NCI-H2029 (cell line): ENCODE results near the gene CLEC3A.
"Not testable (repeated sequence)": the region's sequence is repeated elsewhere in the genome, so short reads cannot be mapped to it uniquely, and the experiment has no call there.

Source experiments
- DNase-seq: peaks from one replicate; lab custom pipeline; 2025; lab: John Stamatoyannopoulos, UW

CLEC3A gene

GRCh38 chr16:78022347-78023060 lies at the start of gene CLEC3A:
Gene CLEC3A, plus strand, starts transcription at chr16:78022548. Its CDS starts 79 bp downstream, at chr16:78022627.
- DNase-seq, result no peak

- peak; percentile 4 for DNase-seq
Measured at GRCh38 chr16:77974883-77975282, 47.5 kb upstream of the CLEC3A start.

- no peak for DNase-seq
Measured at GRCh38 chr16:77975942-77976341, 46.4 kb upstream of the CLEC3A start.

- no peak for DNase-seq
Measured at GRCh38 chr16:77977339-77977738, 45.0 kb upstream of the CLEC3A start.

- DNase-seq, result no peak
Measured at GRCh38 chr16:77985111-77985510, 37.2 kb upstream of the CLEC3A start.

GRCh38 chr16:77986011-77986740 lies 36.2 kb upstream of the CLEC3A start:
- no peak for DNase-seq

GRCh38 chr16:77987810-77988209 lies 34.5 kb upstream of the CLEC3A start:
- peak; percentile 11 for DNase-seq

- no peak for DNase-seq
Measured at GRCh38 chr16:77989846-77990245, 32.5 kb upstream of the CLEC3A start.

GRCh38 chr16:77991701-77992100 lies 30.6 kb upstream of the CLEC3A start:
- no peak for DNase-seq

GRCh38 chr16:77992381-77992780 lies 30.0 kb upstream of the CLEC3A start:
- not testable (repeated sequence) for DNase-seq

GRCh38 chr16:77993111-77993985 lies 29.0 kb upstream of the CLEC3A start:
- no peak for DNase-seq

GRCh38 chr16:77995843-77996455 lies 26.4 kb upstream of the CLEC3A start:
- DNase-seq, result no peak

- DNase-seq, result no peak
Measured at GRCh38 chr16:77998350-77999023, 23.9 kb upstream of the CLEC3A start.

GRCh38 chr16:78001451-78002025 lies 20.8 kb upstream of the CLEC3A start:
- no peak for DNase-seq

GRCh38 chr16:78002915-78003538 lies 19.3 kb upstream of the CLEC3A start:
- peak; percentile 80 for DNase-seq

GRCh38 chr16:78004517-78004916 lies 17.8 kb upstream of the CLEC3A start:
- DNase-seq, result no peak

GRCh38 chr16:78005881-78006280 lies 16.5 kb upstream of the CLEC3A start:
- no peak for DNase-seq

GRCh38 chr16:78007121-78007520 lies 15.2 kb upstream of the CLEC3A start:
- DNase-seq, result no peak

- DNase-seq, result no peak
Measured at GRCh38 chr16:78024159-78024558, 1.8 kb downstream of the CLEC3A start.

- DNase-seq, result no peak
Measured at GRCh38 chr16:78025631-78026030, 3.3 kb downstream of the CLEC3A start.

- no peak for DNase-seq
Measured at GRCh38 chr16:78028018-78028417, 5.7 kb downstream of the CLEC3A start.
